HFF-Myc (cell line): Measurements from ENCODE around the gene ANKRD60.

ENCODE experiments used
- DNase-seq: peaks from one replicate; pipeline ENCODE4 v3.0.0-alpha.2; 2011; ENCODE audit warnings: low read depth; ENCODE audit errors: extremely low read depth
- H3K4me3 ChIP-seq: replicated peaks from 2 replicates; pipeline ENCODE4 v1.5.1; 2011; ENCODE audit warnings: low read depth, mild to moderate bottlenecking, control low read depth, low read length
- CTCF ChIP-seq: IDR thresholded peaks from 2 replicates; pipeline ENCODE4 v1.5.1; 2012; ENCODE audit warnings: mild to moderate bottlenecking, low read depth, low read length, control low read depth; ENCODE audit errors: missing control alignments

Gene ANKRD60

GRCh38 chr20:58256307-58256706 is 27.9 kb upstream of the ANKRD60 start:
- no peak for TF ChIP-seq CTCF
- no peak for DNase-seq
- H3K4me3 ChIP-seq, result no peak overlapping the region

GRCh38 chr20:58254890-58255289 is 26.4 kb upstream of the ANKRD60 start:
- no peak for DNase-seq
- no peak for TF ChIP-seq CTCF
- no peak overlapping the region for H3K4me3 ChIP-seq

GRCh38 chr20:58251979-58252591 is 23.6 kb upstream of the ANKRD60 start:
- H3K4me3 ChIP-seq, result no peak overlapping the region
- DNase-seq, result peak; percentile 83
- TF ChIP-seq CTCF, result no peak

GRCh38 chr20:58251348-58251978 is 23.0 kb upstream of the ANKRD60 start:
- H3K4me3 ChIP-seq, result no peak overlapping the region
- TF ChIP-seq CTCF, result no peak
- DNase-seq, result no peak

- DNase-seq, result no peak
- H3K4me3 ChIP-seq, result no peak overlapping the region
- peak; percentile 40 for TF ChIP-seq CTCF
Observed at GRCh38 chr20:58246346-58246745, 17.9 kb upstream of the ANKRD60 start.

- TF ChIP-seq CTCF, result no peak
- no peak overlapping the region for H3K4me3 ChIP-seq
- no peak for DNase-seq
Observed at GRCh38 chr20:58245931-58246330, 17.5 kb upstream of the ANKRD60 start.
